HepG2 (cell line): ENCODE data around the gene SGF29. TPM values are rescaled to one million over a fixed set of nuclear protein-coding genes. Genes with fewer than 3 reads are reported as not detected.

Experiments used
- CENPBD1 ChIP-seq: sonication (generic); formaldehyde crosslinking; IDR thresholded peaks from 2 replicates; pipeline ENCODE4 v1.8.0; 2022; ENCODE audit warnings: missing genetic modification reagents, low read depth, mild to moderate bottlenecking, borderline replicate concordance
- polyA plus RNA-seq, 8 experiments: library from polyadenylated mRNA; depleted of rRNA in 3 of 8; stranded (reverse) in 7 of 8; unstranded in 1 of 8; fragments of >200 nt; fragmentation: Illumina TruSeq in 4 of 8; extraction: Trizol in 4 of 8; gene quantifications; 2 replicates each; pipeline versions ENCODE4 v1.2.1 to v1.2.3, GENCODE V29; 2011 to 2016; ENCODE audit warnings: low read depth in 4 of 8, missing spikeins in 1 of 8, mixed read lengths in 1 of 8; ENCODE audit not compliant: insufficient read depth in 1 of 8
- total RNA-seq, 5 experiments: library from RNA; depleted of rRNA; stranded (reverse); fragments of >200 nt; fragmentation: Illumina TruSeq; extraction: Trizol; gene quantifications; 2 replicates each; pipeline ENCODE4 v1.2.3, GENCODE V29; 2016; ENCODE audit warnings: low read depth in 1 of 5
- TF ChIP-seq, protein P1 (sequence below): sonication (generic); formaldehyde crosslinking; IDR thresholded peaks from 2 replicates; pipeline ENCODE4 v1.4.0; 2020; ENCODE audit warnings: missing genetic modification reagents

Gene SGF29
- total and polyA plus RNA-seq, 2 of the 13 experiments (the other 11 are each of a cell fraction or from before 2014, with no cell fraction given), result 5.0 to 29.4 TPM

DNA sequence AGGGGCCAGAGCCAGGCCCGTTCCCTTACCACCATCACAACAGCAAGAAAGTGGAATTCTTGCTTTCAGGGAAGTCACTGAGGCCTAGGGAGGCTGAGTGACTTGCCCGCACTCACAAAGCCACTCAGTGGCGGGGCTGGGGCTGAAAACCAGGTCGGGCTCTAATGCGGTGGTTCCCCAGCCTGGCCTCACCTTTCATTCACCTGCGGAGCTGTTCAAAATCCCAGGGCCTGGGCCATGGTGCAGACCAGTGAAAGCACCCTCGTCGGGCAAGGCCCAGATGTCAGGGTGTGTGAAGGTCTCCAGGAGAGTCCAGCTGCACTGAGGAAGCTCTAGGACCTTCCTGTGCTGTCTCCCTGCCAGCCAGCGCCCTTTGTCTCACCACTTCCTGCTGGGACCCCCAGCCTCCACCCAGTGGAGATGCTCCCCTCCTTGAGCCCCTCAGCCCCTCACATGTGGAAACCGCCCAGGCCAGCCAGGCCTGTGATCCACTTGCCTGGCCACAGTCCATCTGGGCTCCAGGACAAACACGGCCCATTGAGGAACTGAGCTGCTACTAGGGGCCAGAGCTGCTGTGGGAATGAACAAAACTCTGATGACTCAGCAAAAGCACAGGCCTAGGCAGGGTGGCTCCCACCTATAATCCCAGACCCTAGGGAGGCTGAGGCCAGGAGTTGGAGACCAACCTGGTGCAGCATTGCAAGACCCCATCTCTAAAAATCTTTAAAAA lies 55.3 kb downstream of the SGF29 start (continued):
- TF ChIP-seq, protein P1, sequence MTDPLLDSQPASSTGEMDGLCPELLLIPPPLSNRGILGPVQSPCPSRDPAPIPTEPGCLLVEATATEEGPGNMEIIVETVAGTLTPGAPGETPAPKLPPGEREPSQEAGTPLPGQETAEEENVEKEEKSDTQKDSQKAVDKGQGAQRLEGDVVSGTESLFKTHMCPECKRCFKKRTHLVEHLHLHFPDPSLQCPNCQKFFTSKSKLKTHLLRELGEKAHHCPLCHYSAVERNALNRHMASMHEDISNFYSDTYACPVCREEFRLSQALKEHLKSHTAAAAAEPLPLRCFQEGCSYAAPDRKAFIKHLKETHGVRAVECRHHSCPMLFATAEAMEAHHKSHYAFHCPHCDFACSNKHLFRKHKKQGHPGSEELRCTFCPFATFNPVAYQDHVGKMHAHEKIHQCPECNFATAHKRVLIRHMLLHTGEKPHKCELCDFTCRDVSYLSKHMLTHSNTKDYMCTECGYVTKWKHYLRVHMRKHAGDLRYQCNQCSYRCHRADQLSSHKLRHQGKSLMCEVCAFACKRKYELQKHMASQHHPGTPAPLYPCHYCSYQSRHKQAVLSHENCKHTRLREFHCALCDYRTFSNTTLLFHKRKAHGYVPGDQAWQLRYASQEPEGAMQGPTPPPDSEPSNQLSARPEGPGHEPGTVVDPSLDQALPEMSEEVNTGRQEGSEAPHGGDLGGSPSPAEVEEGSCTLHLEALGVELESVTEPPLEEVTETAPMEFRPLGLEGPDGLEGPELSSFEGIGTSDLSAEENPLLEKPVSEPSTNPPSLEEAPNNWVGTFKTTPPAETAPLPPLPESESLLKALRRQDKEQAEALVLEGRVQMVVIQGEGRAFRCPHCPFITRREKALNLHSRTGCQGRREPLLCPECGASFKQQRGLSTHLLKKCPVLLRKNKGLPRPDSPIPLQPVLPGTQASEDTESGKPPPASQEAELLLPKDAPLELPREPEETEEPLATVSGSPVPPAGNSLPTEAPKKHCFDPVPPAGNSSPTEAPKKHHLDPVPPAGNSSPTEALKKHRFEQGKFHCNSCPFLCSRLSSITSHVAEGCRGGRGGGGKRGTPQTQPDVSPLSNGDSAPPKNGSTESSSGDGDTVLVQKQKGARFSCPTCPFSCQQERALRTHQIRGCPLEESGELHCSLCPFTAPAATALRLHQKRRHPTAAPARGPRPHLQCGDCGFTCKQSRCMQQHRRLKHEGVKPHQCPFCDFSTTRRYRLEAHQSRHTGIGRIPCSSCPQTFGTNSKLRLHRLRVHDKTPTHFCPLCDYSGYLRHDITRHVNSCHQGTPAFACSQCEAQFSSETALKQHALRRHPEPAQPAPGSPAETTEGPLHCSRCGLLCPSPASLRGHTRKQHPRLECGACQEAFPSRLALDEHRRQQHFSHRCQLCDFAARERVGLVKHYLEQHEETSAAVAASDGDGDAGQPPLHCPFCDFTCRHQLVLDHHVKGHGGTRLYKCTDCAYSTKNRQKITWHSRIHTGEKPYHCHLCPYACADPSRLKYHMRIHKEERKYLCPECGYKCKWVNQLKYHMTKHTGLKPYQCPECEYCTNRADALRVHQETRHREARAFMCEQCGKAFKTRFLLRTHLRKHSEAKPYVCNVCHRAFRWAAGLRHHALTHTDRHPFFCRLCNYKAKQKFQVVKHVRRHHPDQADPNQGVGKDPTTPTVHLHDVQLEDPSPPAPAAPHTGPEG (CRISPR knock-in tag), result peak; percentile 23; the same call in 1 of the 2 replicates
- TF ChIP-seq CENPBD1, result 0 out of 2 replicates have a peak, but pooled peaks have one; percentile 23
